Kidney (tissue), 14 donors: ENCODE results near the gene CYTH4. TPM values are rescaled to one million over a fixed set of nuclear protein-coding genes. Genes with fewer than 3 reads are reported as not detected.

Experiments
- DNase-seq, 5 donors: peaks; one replicate each; pipeline ENCODE4 v3.0.0-alpha.2; 2013 to 2020
- FAIRE-seq: peaks from 2 replicates; lab custom pipeline; 2012; peaks lifted over from hg19 to GRCh38; lab: Jason Lieb, UNC
- H3K27ac ChIP-seq, 2 donors: one replicate each; pipeline ENCODE4 v1.7.0; 2013; ENCODE audit warnings: low read depth in 2 of 2, low read length in 2 of 2, inconsistent platforms in 1 of 2
- H3K27me3 ChIP-seq: one replicate; pipeline ENCODE4 v1.7.1; 2013; ENCODE audit warnings: low read length, inconsistent platforms; ENCODE audit not compliant: control insufficient read depth, insufficient read depth
- H3K36me3 ChIP-seq, 3 donors: one replicate each; pipeline versions ENCODE4 v1.7.0 to v1.7.1; 2013; ENCODE audit warnings: low read length in 3 of 3, control low read depth in 1 of 3, inconsistent platforms in 1 of 3; ENCODE audit not compliant: insufficient read depth in 3 of 3, control insufficient read depth in 2 of 3
- H3K4me1 ChIP-seq, 3 donors: one replicate each; pipeline versions ENCODE4 v1.7.0 to v1.7.1; 2013; ENCODE audit warnings: low read length in 3 of 3, inconsistent platforms in 1 of 3, low read depth in 1 of 3; ENCODE audit not compliant: control insufficient read depth in 2 of 3, insufficient read depth in 2 of 3
- H3K4me3 ChIP-seq, 3 donors: one replicate each; pipeline versions ENCODE4 v1.7.0 to v1.8.1; 2013; ENCODE audit warnings: low read length in 3 of 3, control low read depth in 1 of 3, inconsistent platforms in 1 of 3
- H3K9ac ChIP-seq, 3 donors: one replicate each; pipeline versions ENCODE4 v1.7.0 to v1.7.1; 2013; ENCODE audit warnings: low read length in 3 of 3, control low read depth in 1 of 3, inconsistent platforms in 1 of 3
- H3K9me3 ChIP-seq, 3 donors: one replicate each; pipeline versions ENCODE4 v1.7.0 to v1.7.1; 2013; ENCODE audit warnings: low read length in 3 of 3, control low read depth in 1 of 3, inconsistent platforms in 1 of 3; ENCODE audit not compliant: control insufficient read depth in 2 of 3, insufficient read depth in 1 of 3
- intact Hi-C: fragments of 100-400 bp; cut with DNase I; formaldehyde crosslinking; loops from one replicate; pipeline ENCODE4 v1.11.1; 2022
- polyA plus RNA-seq: library from polyadenylated mRNA; stranded (reverse); fragments of 350-450 nt; fragmentation: Illumina TruSeq; extraction: RNeasy Lipid Tissue Mini Kit (QIAGEN cat#74804); gene quantifications from one replicate; pipeline ENCODE4 v1.2.3, GENCODE V29; 2014; ENCODE audit warnings: low read depth, low replicate concordance; ENCODE audit not compliant: insufficient read depth
- total RNA-seq: library from RNA; stranded (reverse); fragmentation: NEBNext Ultra II Directional; extraction: Animal tissue kit (Norgen Biotek cat#: 25700); gene quantifications from one replicate; pipeline ENCODE4 v1.2.1, GENCODE V29; 2021
- TF ChIP-seq, protein P1 (sequence below): IDR thresholded peaks from 3 replicates; pipeline ENCODE4 v1.5.1; 2012; ENCODE audit warnings: mild to moderate bottlenecking, moderate library complexity, borderline replicate concordance; ENCODE audit not compliant: insufficient read depth; ENCODE audit errors: extremely low read depth
- donor health status: control.
- donor health status: control.
- donor health status: control.
- donor health status: control.
- donor health status: control.
- donor health status: DM: yes; HTN: yes; CAD: no.
- donor health status: Normal renal cell carcinoma (clear cell type).

Gene CYTH4
- total and polyA plus RNA-seq, 2 donors from 2014 or later = 1.9 to 30.2 TPM

DNA sequence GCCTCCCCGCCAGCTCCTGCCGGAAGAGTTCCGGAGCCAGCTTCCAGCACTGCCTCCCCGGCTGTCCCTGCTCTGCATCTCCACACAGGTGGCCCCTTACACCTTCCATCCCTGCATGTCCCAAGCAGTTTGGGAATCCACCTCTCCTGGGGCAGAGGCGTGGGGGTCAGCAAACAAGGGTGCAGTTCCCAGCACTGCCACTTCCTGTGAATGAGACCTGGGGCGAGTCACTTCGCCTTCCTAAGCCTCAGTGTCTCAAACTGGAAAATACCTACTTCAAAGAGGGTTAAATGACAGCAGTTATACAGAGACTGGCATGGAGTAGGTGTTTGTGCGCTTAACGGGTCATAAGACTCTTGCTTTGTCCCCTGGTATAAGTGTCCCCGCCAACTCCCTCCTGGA is 5.2 kb downstream of the CYTH4 start:
- no peaks in the 10 kb centered on the region for H3K36me3 ChIP-seq
- H3K27ac ChIP-seq = no peak overlapping the region
- H3K27me3 ChIP-seq = no peaks in the 10 kb centered on the region
- intact Hi-C loops = no loop called here
- no peak overlapping the region for H3K9ac ChIP-seq
- TF ChIP-seq, protein P1, sequence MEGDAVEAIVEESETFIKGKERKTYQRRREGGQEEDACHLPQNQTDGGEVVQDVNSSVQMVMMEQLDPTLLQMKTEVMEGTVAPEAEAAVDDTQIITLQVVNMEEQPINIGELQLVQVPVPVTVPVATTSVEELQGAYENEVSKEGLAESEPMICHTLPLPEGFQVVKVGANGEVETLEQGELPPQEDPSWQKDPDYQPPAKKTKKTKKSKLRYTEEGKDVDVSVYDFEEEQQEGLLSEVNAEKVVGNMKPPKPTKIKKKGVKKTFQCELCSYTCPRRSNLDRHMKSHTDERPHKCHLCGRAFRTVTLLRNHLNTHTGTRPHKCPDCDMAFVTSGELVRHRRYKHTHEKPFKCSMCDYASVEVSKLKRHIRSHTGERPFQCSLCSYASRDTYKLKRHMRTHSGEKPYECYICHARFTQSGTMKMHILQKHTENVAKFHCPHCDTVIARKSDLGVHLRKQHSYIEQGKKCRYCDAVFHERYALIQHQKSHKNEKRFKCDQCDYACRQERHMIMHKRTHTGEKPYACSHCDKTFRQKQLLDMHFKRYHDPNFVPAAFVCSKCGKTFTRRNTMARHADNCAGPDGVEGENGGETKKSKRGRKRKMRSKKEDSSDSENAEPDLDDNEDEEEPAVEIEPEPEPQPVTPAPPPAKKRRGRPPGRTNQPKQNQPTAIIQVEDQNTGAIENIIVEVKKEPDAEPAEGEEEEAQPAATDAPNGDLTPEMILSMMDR = no peak
- no peaks in the 10 kb centered on the region for H3K4me1 ChIP-seq
- DNase-seq (no peak), FAIRE-seq (no peak)
- no peaks in the 10 kb centered on the region for H3K9me3 ChIP-seq
- no peak overlapping the region for H3K4me3 ChIP-seq

DNA sequence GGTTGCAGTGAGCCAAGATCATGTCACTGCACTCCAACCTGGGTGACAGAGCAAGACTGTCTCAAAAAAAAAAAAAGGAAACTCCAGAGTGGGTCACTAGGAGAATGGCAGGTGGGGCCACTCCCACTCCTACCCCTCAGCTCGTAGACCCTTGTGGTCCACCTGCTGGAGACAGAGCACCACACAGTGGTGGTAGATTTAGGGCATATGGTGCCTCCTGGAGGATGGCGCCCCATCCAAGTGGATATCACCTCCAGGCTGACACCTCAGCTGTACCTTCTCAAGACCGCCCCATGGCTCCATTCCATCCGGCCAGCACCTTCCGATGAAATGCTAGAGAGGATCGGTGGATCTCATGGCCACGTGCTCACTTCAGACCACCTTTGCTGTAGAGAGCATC is 6.2 kb downstream of the CYTH4 start:
- TF ChIP-seq, protein P1 = no peak
- intact Hi-C loops = no loop called here

DNA sequence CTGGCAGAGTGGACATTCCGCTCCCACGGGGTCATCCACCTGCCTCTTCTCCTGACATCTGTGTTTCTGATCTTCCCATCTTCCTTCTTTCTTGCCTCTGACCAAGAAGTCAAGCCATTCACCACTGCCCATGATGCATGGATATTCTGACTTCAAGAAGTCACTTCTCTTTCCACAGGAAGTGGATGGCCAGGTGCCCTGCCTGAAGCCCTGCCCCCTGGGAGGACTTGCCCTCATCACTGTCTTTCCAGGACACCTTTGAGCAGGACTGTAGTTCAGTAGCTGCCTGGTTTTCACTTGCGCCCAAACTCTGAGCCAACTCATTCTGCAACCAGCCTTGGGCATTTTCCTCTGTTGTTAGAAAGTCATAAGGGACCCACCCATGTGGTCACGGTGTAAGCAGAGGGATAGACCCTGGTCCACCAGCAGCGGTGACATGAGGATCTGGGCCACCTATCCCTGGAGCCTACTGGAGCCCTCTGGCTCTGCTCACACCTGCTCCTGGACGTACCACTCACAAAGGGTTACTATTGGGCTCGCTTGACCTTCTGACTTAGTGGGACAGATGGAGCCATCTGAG is 6.9 kb downstream of the CYTH4 start:
- H3K9me3 ChIP-seq = no peaks in the 10 kb centered on the region
- TF ChIP-seq, protein P1 = no peak
- DNase-seq (no peak), FAIRE-seq (no peak)
- H3K27ac ChIP-seq = no peak overlapping the region
- intact Hi-C loops = no loop called here
- no peaks in the 10 kb centered on the region for H3K36me3 ChIP-seq
- no peak overlapping the region for H3K9ac ChIP-seq
- no peaks in the 10 kb centered on the region for H3K27me3 ChIP-seq
- no peak overlapping the region for H3K4me3 ChIP-seq
- no peaks in the 10 kb centered on the region for H3K4me1 ChIP-seq

More for the DNA sequence above, 6.2 kb downstream of the CYTH4 start:
- Histone ChIP-seq H3K27me3 (no peaks in the 10 kb centered on the region), H3K36me3 (no peaks in the 10 kb centered on the region), H3K9me3 (no peaks in the 10 kb centered on the region), H3K27ac (no peak overlapping the region), H3K4me1 (no peaks in the 10 kb centered on the region), H3K4me3 (no peak overlapping the region), H3K9ac (no peak overlapping the region)
- no peak for FAIRE-seq
- no peak for DNase-seq

DNA sequence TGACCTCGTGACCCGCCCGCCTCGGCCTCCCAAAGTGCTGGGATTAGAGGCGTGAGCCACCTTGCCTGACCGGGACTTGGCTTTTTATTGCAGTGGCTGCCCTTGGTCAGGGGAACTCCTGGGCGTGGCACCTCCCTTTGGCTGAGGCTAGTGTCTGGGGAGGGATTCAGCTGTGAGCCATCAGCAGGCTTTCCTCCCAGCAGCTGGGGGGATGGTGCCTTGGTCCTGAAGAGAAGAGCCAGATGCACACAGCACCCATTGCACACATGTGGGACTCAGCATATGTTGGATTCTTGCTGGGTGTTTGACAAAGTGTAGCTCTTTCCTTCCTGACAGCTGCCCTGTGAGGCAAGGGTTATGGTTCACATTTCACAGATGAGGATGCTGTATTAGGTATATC is 8.4 kb downstream of the CYTH4 start:
- H3K9ac ChIP-seq = no peak overlapping the region
- H3K4me1 ChIP-seq = no peaks in the 10 kb centered on the region
- TF ChIP-seq, protein P1 = no peak
- intact Hi-C loops = no loop called here
- no peak overlapping the region for H3K4me3 ChIP-seq
- H3K27ac ChIP-seq = no peak overlapping the region
- no peaks in the 10 kb centered on the region for H3K36me3 ChIP-seq
- H3K9me3 ChIP-seq = no peaks in the 10 kb centered on the region
- no peak for DNase-seq
- no peak for FAIRE-seq
- H3K27me3 ChIP-seq = no peaks in the 10 kb centered on the region
